GM19240 (cell line): ENCODE measurements around the gene TEX53.
A peak's percentile ranks its signal among the peaks of the same experiment; 100 is the strongest.

Experiments
- DNase-seq: peaks from one replicate; pipeline ENCODE4 v3.0.0; 2011; ENCODE audit warnings: low spot score; ENCODE audit not compliant: insufficient read length

The TEX53 gene

GRCh38 chr9:114680259-114681001 lies 22.8 kb upstream of the TEX53 start:
- no peak for DNase-seq

GRCh38 chr9:114678795-114679194 lies 21.2 kb upstream of the TEX53 start:
- DNase-seq = no peak

DNA sequence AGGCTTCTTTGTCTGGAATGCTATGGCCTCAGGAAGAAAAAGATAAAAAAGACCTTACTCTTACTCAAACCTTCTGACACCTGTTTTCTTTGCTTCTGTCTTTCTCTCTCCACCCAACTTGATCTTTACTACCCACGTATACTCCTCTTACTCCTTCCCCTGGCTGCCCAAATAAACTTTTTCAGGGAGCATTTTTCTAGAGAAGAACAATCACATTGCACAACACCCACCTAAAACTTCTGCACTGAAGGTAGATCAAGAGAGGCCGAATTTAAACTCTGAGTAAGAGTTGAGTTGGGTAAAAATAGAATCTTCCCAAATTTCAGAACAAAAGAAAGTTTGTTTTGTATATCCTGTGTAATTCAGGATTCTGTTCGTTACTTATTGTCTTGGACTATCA lies 20.5 kb upstream of the TEX53 start:
- DNase-seq = no peak

- DNase-seq = no peak
Observed at GRCh38 chr9:114677418-114677817, 19.8 kb upstream of the TEX53 start.

DNA sequence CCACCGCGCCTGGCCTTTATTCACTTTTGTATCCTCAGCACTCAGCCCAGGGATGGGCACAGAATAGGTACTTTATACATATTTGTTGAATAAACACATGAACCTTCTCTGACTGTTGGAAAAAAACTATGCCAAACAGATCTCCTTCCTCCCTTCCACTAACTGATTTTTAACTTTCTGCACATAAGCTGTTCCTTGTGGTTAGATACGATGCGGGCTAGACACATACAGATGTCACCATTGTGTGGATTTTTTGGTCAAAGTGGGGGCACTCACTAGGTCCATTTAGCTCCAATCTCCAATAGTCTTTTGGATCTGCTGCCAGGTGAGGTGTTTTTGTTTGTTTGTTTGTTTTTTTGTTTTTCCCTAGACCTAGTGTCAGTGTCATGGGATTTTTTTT lies 19.3 kb upstream of the TEX53 start:
- DNase-seq = no peak

DNA sequence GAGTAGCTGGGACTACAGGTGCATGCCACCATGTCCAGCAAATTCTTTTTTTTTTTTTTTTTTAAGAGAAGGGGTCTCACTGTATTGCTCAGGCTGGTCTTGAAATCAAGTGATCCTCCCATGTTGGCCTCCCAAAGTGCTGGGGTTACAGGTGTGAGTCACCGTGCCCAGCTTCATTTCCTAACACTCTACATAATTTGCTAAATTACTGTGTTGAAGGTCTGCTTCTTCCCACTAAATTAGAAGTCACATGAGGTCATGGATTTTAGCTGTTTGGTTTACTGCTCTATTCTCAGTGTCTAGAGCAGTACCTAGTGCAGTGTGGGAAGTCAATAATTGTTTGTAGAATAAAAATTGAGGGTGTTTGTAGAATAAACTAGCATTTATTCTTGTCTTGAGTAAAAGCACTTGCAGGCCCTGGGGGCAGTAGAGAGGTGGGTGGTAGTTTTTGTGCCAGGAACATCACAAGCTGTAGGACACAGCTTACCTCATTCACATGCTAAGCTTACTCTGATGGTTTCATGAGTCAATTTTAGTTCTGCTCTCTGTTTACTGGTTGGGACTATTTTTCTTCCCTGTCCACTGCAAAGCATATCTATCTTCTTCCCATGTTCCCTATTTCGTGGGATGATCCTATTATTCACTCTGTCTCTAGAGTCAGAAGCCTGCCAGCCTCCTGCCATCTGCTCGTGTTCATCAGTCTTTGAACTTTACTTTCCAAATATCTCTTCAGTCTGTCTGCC lies 17.4 kb upstream of the TEX53 start:
- DNase-seq = no peak

GRCh38 chr9:114674076-114674797 lies 16.6 kb upstream of the TEX53 start:
- no peak for DNase-seq

DNA sequence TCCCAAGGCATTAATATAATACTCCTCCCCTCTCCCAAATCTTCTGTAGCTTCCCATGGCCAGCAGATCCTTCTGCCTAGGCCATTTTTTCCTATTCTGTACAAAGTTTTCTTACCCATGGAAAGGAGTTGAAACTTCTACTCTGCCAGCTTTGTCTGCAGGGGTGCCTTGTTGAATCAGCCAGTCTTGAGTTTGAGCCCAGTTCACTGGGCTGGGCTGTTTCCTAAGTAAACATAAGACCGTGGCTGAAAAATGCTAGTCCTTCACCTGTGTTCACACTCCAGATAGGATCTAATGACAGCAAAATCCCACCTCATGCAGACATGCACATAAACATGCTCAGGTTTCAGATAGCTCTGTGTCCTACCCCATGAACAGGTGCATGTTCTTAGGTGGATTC lies 14.0 kb upstream of the TEX53 start:
- no peak for DNase-seq

GRCh38 chr9:114669961-114670360 lies 12.4 kb upstream of the TEX53 start:
- DNase-seq = no peak

GRCh38 chr9:114668146-114668545 lies 10.5 kb upstream of the TEX53 start:
- DNase-seq = no peak

DNA sequence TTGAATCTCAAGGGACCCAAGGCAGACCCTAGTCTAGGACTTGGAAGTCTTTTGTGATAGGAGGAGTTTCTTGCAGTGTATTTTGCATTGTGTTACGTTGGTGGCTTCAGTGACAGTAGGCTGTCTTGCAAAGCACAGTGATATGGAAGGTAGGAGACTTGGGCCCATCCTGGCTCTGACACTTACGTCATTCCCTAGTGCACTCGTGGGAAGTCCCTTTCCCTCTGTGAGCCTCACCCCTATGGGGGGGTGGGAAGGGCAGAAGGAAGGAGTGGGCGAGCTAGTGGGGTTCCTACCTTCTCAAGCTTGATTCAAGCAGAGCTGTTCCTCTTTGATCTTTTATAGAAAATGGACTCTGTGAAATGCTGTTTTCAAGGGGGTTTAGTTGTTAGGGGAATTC lies 9.2 kb upstream of the TEX53 start:
- DNase-seq = no peak

- no peak for DNase-seq
Observed at GRCh38 chr9:114666401-114666800, 8.8 kb upstream of the TEX53 start.

DNA sequence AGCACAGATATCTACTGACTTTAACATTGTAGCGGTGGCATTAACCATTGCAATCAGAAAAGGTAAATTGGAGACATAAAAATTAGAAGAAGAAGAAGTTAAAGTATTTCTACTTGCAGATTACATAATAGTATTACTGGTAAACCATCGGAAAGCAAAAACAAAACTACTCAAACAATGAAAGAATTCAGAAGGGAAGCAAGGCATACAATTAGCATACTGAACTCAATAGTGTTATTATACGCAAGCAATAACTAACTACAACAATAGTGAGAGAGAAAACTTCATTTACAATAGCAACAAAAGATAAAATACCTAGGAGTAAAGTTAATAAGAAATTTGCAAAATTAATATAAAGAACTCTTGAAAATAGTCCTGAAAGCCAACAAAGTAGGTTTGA lies 6.6 kb upstream of the TEX53 start:
- DNase-seq = no peak

GRCh38 chr9:114662081-114662989 lies 4.7 kb upstream of the TEX53 start:
- peak; percentile 72 for DNase-seq

- no peak for DNase-seq
Observed at GRCh38 chr9:114656301-114656700, 1.3 kb downstream of the TEX53 start.

DNA sequence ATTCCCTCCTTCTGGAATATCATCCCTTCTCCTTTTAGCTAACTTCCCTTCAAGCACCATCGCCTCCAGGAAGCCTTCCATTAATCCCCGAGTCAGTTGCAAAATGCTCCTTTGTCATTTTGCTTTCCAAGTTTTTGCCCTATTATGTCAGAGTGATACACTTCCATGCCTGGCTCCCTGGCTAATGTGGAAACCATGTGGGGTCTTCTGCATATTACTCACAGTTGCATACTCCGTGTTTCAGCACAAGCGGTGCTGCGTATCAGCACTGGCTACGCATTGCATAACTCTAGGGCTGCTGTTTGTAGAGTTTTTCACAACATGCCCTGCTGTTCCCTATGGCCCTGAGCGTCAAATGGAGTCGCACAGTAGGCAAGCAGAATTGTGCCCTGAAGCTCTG lies 1.9 kb downstream of the TEX53 start:
- DNase-seq = no peak

DNA sequence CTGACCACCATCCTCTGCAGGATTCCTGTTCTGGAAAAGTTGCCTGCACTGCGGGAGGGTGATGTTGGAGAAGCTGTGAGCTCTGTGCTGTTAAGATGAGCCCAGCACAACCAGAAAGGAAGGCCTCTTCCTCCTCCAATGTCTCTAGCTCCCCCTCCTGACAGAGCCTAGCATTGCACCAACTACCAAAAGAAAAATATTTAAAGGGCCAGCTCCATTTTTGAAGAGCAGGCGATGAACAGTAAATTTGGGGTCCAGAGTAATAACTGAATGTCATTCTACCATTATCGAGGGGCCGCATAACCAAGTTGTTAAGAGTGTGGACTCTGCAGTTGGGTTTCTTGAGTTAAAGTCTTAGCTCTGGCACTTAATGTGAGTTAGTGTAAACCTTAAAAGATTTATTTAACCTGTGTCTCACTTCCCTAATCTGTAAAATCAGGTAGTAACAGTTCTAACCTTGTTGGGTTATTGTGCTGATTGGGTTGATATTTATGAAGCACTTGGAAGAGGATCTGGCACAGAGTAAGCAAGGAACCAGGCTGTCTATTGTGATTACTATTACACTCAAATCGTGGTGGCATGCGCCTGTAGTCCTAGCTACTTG lies 3.9 kb downstream of the TEX53 start:
- DNase-seq = peak; percentile 47

DNA sequence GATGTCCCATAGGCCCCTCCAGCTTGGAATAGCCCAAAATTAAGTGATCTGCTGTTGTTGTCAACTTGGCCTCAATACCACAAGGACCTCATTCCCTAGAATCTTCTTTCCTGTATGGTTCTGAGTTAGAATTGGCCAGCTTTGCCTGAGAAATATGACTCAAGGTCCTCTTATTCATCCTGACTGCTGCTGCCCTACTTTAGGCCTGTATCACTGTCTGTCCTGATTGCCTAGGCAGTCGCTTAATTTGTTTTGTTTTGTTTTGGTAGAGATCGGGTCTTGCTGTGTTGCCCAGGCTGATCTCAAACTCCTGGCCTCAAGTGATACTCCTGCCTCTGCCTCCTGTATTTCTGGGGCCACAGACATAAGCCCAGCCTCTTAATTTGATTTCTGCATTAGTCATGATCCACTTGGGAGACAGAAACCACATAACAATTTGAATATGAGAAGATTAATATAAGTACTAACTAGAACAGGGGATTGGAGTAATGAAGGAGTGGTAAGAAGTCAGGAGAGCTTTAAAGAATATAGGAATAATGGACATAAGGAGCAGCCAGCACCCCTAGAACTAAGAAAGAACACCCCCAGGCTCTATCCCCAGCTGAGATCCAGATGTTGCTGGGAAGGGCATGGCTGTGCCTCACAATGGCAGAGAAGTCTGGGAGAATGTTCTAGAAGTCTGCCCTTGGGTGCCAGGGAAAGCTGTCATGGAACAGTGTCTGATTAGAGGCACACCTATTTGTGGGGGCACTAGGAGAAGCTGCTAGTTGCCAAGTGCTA lies 4.6 kb downstream of the TEX53 start:
- DNase-seq = no peak

DNA sequence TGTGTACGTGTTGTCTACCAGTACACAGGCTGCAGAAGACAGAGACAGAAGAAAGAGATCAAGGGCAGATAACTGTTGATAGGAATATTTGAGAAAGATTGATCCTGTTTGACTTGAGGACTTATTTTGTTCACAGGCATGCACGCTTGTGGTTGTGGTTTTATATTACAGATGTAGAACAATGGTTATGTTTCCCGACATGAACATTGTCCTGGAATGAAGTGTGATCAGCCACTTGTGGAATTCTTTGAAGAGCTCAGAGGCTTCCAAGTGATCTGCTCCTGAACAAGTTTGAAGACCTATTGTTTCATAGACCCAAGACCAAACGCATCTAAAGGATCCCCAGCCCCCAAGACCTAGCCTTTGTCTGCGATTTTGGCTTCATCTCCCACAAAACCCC lies 13.7 kb downstream of the TEX53 start:
- DNase-seq = no peak

- no peak for DNase-seq
Observed at GRCh38 chr9:114643001-114643400, 14.6 kb downstream of the TEX53 start.
